ENCODE measurements around the gene NEAT1. TPM values are rescaled to one million over a fixed set of nuclear protein-coding genes. Genes with fewer than 3 reads are reported as not detected.

Gene NEAT1
- polyA plus RNA-seq, 1 experiment = 72.3 TPM

- H3K27ac ChIP-seq (ENCODE audit: low read depth, low read length) = no peak overlapping the region
- H3K27me3 ChIP-seq (ENCODE audit: control insufficient read depth, insufficient read depth, low read length) = no peaks in the 10 kb centered on the region
- H3K4me3 ChIP-seq (ENCODE audit: low read depth, low read length) = no peak overlapping the region
- no peaks in the 10 kb centered on the region for H3K9me3 ChIP-seq (ENCODE audit: control insufficient read depth, insufficient read depth, low read length)
- no peak for TF ChIP-seq CTCF (IDR thresholded peaks at IDR 0.05; ENCODE audit: low read depth, low read length)
- DNase-seq (ENCODE audit: low read depth, low spot score) = no peak
- ChIA-PET POLR2A (no interaction called here), CTCF (no interaction called here)
Observed at GRCh38 chr11:65396769-65397745, 25.5 kb upstream of the NEAT1 start.

GRCh38 chr11:65398362-65398910 is 24.2 kb upstream of the NEAT1 start:
- POLR2A ChIA-PET = interaction anchor here (0.7 kb wide), 1 partner anchor 9 kb away, joined by 4 read pairs; no protein-coding TSS in a partner anchor

GRCh38 chr11:65399249-65399648 is 23.3 kb upstream of the NEAT1 start:
- H3K4me3 ChIP-seq (ENCODE audit: low read depth, low read length) = no peak overlapping the region
- TF ChIP-seq CTCF (IDR thresholded peaks at IDR 0.05; ENCODE audit: low read depth, low read length) = no peak
- POLR2A ChIA-PET = no interaction called here
- no peaks in the 10 kb centered on the region for H3K9me3 ChIP-seq (ENCODE audit: control insufficient read depth, insufficient read depth, low read length)
- no peak for DNase-seq (ENCODE audit: low read depth, low spot score)
- no peaks in the 10 kb centered on the region for H3K27me3 ChIP-seq (ENCODE audit: control insufficient read depth, insufficient read depth, low read length)
- no peak overlapping the region for H3K27ac ChIP-seq (ENCODE audit: low read depth, low read length)
- CTCF ChIA-PET = interaction anchor here (0.7 kb wide), 1 partner anchor 47 kb away, joined by 5 read pairs; no protein-coding TSS in a partner anchor

More at GRCh38 chr11:65398362-65398910, 24.2 kb upstream of the NEAT1 start:
- TF ChIP-seq CTCF (IDR thresholded peaks at IDR 0.05; ENCODE audit: low read depth, low read length) = no peak
- DNase-seq (ENCODE audit: low read depth, low spot score) = no peak
- Histone ChIP-seq H3K9me3 (ENCODE audit: control insufficient read depth, insufficient read depth, low read length) (no peaks in the 10 kb centered on the region), H3K4me3 (ENCODE audit: low read depth, low read length) (no peak overlapping the region), H3K27ac (ENCODE audit: low read depth, low read length) (no peak overlapping the region), H3K27me3 (ENCODE audit: control insufficient read depth, insufficient read depth, low read length) (no peaks in the 10 kb centered on the region)
- CTCF ChIA-PET = interaction anchor here (0.7 kb wide), 1 partner anchor 195 kb away, joined by 3 read pairs; no protein-coding TSS in a partner anchor

- H3K9me3 ChIP-seq (ENCODE audit: control insufficient read depth, insufficient read depth, low read length) = no peaks in the 10 kb centered on the region
- TF ChIP-seq CTCF (IDR thresholded peaks at IDR 0.05; ENCODE audit: low read depth, low read length) = no peak
- ChIA-PET POLR2A (no interaction called here), CTCF (no interaction called here)
- no peak for DNase-seq (ENCODE audit: low read depth, low spot score)
- no peak overlapping the region for H3K4me3 ChIP-seq (ENCODE audit: low read depth, low read length)
- H3K27me3 ChIP-seq (ENCODE audit: control insufficient read depth, insufficient read depth, low read length) = no peaks in the 10 kb centered on the region
- H3K27ac ChIP-seq (ENCODE audit: low read depth, low read length) = no peak overlapping the region
Observed at GRCh38 chr11:65399845-65400244, 22.8 kb upstream of the NEAT1 start.
